ENCODE data around the gene CCNJL. TPM values are rescaled to one million over a fixed set of nuclear protein-coding genes. Genes with fewer than 3 reads are reported as not detected.

Gene CCNJL
- total and polyA plus RNA-seq, 2 experiments from 2014 or later, result 28.4 to 29.2 TPM

GRCh38 chr5:160318409-160318808 lies 6.0 kb upstream of the CCNJL start:
- ATAC-seq (no peak), DNase-seq (ENCODE audit: low spot score) (no peak)
- Histone ChIP-seq H3K9me2 (ENCODE audit: insufficient read depth) (no peaks in the 10 kb centered on the region), H3K4me2 (no peak overlapping the region), H3K36me3 (ENCODE audit: insufficient read depth) (no peaks in the 10 kb centered on the region), H4K20me1 (replicated peaks; ENCODE audit: insufficient read depth) (no peaks in the 10 kb centered on the region), H3K4me1 (ENCODE audit: insufficient read depth) (peaks cover 28% of the 10 kb centered on the region), H3K79me2 (replicated peaks; ENCODE audit: insufficient read depth) (no peaks in the 10 kb centered on the region), H3F3A (replicated peaks; ENCODE audit: low read depth) (no peaks in the 10 kb centered on the region), H2AFZ (no peak overlapping the region), H3K27me3 (ENCODE audit: insufficient read depth) (no peaks in the 10 kb centered on the region), H3K4me3 (no peak overlapping the region), H3K27ac (ENCODE audit: low read depth) (no peak overlapping the region)
- peaks cover 4% of the 10 kb centered on the region for H3K27me3 Mint-ChIP-seq (ENCODE audit: insufficient read depth, low read depth, poor library complexity)
- H3K4me1 Mint-ChIP-seq, result peaks cover 38% of the 10 kb centered on the region
- no peaks in the 10 kb centered on the region for H3K9me3 Mint-ChIP-seq
- H3K27ac Mint-ChIP-seq, result no peak overlapping the region
- H3K36me3 Mint-ChIP-seq (ENCODE audit: low read depth), result no peaks in the 10 kb centered on the region
- no peak for TF ChIP-seq POLR2AphosphoS5 (IDR thresholded peaks at IDR 0.05; ENCODE audit: low read depth)
- TF ChIP-seq EZH2 (IDR thresholded peaks at IDR 0.05; ENCODE audit: low read depth, unreplicated experiment), result no peak
- TF ChIP-seq, protein P1, sequence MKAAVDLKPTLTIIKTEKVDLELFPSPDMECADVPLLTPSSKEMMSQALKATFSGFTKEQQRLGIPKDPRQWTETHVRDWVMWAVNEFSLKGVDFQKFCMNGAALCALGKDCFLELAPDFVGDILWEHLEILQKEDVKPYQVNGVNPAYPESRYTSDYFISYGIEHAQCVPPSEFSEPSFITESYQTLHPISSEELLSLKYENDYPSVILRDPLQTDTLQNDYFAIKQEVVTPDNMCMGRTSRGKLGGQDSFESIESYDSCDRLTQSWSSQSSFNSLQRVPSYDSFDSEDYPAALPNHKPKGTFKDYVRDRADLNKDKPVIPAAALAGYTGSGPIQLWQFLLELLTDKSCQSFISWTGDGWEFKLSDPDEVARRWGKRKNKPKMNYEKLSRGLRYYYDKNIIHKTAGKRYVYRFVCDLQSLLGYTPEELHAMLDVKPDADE (IDR thresholded peaks at IDR 0.05), result no peak
- no peak for TF ChIP-seq NANOG (IDR thresholded peaks at IDR 0.05; ENCODE audit: borderline replicate concordance)
- H3K4me3 Mint-ChIP-seq, result no peak overlapping the region

DNA sequence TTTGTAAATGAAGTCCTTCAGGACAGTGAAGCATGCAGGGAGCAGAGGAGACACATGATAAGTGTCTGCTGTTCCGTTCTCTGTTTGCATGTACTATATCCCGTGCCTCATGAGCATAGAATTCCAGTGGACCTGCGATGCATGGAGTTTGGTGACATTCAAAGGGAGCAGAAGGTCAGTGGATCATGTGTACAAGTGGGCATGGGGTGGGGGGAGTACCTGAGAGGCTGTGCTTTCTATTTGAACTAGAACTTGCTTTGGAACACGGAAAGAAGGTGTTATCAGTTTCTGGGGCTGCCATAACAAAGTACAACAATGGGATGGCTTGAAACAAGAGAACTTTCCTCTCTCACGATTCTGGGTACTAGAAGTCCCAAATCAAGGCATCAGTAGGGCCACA lies 5.1 kb upstream of the CCNJL start:
- H3K4me2 ChIP-seq, result no peak overlapping the region
- H3K4me3 Mint-ChIP-seq, result no peak overlapping the region
- no peaks in the 10 kb centered on the region for H3K79me2 ChIP-seq (replicated peaks; ENCODE audit: insufficient read depth)
- H3F3A ChIP-seq (replicated peaks; ENCODE audit: low read depth), result no peaks in the 10 kb centered on the region
- no peaks in the 10 kb centered on the region; the same call in 2 of the 3 replicates for H3K9me3 Mint-ChIP-seq
- ATAC-seq (no peak), DNase-seq (ENCODE audit: low spot score) (no peak)
- H3K4me1 Mint-ChIP-seq, result peaks cover 45% of the 10 kb centered on the region
- H3K27ac Mint-ChIP-seq, result no peak overlapping the region
- H3K9me2 ChIP-seq (ENCODE audit: insufficient read depth), result no peaks in the 10 kb centered on the region
- no peaks in the 10 kb centered on the region for H4K20me1 ChIP-seq (replicated peaks; ENCODE audit: insufficient read depth)
- peak overlapping the region; percentile 6 for H2AFZ ChIP-seq
- H3K4me3 ChIP-seq, result no peak overlapping the region
- H3K36me3 ChIP-seq (ENCODE audit: insufficient read depth), result no peaks in the 10 kb centered on the region
- H3K27ac ChIP-seq (ENCODE audit: low read depth), result no peak overlapping the region
- H3K4me1 ChIP-seq (ENCODE audit: insufficient read depth), result peaks cover 32% of the 10 kb centered on the region
- no peaks in the 10 kb centered on the region for H3K27me3 ChIP-seq (ENCODE audit: insufficient read depth)
- peaks cover 4% of the 10 kb centered on the region for H3K27me3 Mint-ChIP-seq (ENCODE audit: insufficient read depth, low read depth, poor library complexity)
- no peaks in the 10 kb centered on the region; the same call in 2 of the 3 replicates for H3K36me3 Mint-ChIP-seq (ENCODE audit: low read depth)
- no peak for TF ChIP-seq EZH2phosphoT487 (IDR thresholded peaks at IDR 0.05; ENCODE audit: unreplicated experiment)
- TF ChIP-seq, protein P1 (IDR thresholded peaks at IDR 0.05), result no peak
- TF ChIP-seq JUNB (IDR thresholded peaks at IDR 0.05; ENCODE audit: unreplicated experiment), result no peak
- no peak for TF ChIP-seq REST (IDR thresholded peaks at IDR 0.05; ENCODE audit: unreplicated experiment)
- TF ChIP-seq CREB1 (CRISPR knock-in tag; IDR thresholded peaks at IDR 0.05; ENCODE audit: low read depth), result no peak
- no peak for TF ChIP-seq STAT1 (IDR thresholded peaks at IDR 0.05; ENCODE audit: unreplicated experiment)
- TF ChIP-seq, protein P2, sequence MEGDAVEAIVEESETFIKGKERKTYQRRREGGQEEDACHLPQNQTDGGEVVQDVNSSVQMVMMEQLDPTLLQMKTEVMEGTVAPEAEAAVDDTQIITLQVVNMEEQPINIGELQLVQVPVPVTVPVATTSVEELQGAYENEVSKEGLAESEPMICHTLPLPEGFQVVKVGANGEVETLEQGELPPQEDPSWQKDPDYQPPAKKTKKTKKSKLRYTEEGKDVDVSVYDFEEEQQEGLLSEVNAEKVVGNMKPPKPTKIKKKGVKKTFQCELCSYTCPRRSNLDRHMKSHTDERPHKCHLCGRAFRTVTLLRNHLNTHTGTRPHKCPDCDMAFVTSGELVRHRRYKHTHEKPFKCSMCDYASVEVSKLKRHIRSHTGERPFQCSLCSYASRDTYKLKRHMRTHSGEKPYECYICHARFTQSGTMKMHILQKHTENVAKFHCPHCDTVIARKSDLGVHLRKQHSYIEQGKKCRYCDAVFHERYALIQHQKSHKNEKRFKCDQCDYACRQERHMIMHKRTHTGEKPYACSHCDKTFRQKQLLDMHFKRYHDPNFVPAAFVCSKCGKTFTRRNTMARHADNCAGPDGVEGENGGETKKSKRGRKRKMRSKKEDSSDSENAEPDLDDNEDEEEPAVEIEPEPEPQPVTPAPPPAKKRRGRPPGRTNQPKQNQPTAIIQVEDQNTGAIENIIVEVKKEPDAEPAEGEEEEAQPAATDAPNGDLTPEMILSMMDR (conservative IDR thresholded peaks at IDR 0.05; ENCODE audit: low read depth in 2 of 2), result no peak
- no peak for TF ChIP-seq POLR2AphosphoS5 (IDR thresholded peaks at IDR 0.05; ENCODE audit: low read depth)
